ENCODE data around the gene SEMA3G. TPM values are rescaled to one million over a fixed set of nuclear protein-coding genes. Genes with fewer than 3 reads are reported as not detected.

The SEMA3G gene
- 10.8 TPM for total RNA-seq
- 10 to 100 TPM; 11.0 to 20.3 (median 16.3) TPM for polyA plus RNA-seq (ENCODE audit: insufficient read depth in 1 of 8, insufficient read length in 8 of 8, low replicate concordance in 1 of 8)
- long read RNA-seq, donor 1, result 0 reads
- long read RNA-seq, donor 2, result 0 reads
- long read RNA-seq, donor 3, partial matches to known transcripts, result 17 of 17 reads
- long read RNA-seq, donor 3, other reads (novel, unspliced or antisense), result 0 of 17 reads
- long read RNA-seq, donor 4, result 0 reads
- long read RNA-seq, donor 5, partial matches to known transcripts, result 33 of 38 reads
- long read RNA-seq, donor 5, other reads (novel, unspliced or antisense), result 5 of 38 reads
- long read RNA-seq, donor 6, result 0 reads
- long read RNA-seq, donor 7, partial matches to known transcripts, result 11 of 11 reads
- long read RNA-seq, donor 7, other reads (novel, unspliced or antisense), result 0 of 11 reads
- long read RNA-seq, donor 8, result 0 reads
- long read RNA-seq, donor 9, result 0 reads
- long read RNA-seq, donor 10, result 0 reads
- long read RNA-seq, donor 11, full-length matches to known transcripts, result 1 of 1 reads
- long read RNA-seq, donor 11, partial matches to known transcripts, result 0 of 1 reads
- long read RNA-seq, donor 11, other reads (novel, unspliced or antisense), result 0 of 1 reads

DNA sequence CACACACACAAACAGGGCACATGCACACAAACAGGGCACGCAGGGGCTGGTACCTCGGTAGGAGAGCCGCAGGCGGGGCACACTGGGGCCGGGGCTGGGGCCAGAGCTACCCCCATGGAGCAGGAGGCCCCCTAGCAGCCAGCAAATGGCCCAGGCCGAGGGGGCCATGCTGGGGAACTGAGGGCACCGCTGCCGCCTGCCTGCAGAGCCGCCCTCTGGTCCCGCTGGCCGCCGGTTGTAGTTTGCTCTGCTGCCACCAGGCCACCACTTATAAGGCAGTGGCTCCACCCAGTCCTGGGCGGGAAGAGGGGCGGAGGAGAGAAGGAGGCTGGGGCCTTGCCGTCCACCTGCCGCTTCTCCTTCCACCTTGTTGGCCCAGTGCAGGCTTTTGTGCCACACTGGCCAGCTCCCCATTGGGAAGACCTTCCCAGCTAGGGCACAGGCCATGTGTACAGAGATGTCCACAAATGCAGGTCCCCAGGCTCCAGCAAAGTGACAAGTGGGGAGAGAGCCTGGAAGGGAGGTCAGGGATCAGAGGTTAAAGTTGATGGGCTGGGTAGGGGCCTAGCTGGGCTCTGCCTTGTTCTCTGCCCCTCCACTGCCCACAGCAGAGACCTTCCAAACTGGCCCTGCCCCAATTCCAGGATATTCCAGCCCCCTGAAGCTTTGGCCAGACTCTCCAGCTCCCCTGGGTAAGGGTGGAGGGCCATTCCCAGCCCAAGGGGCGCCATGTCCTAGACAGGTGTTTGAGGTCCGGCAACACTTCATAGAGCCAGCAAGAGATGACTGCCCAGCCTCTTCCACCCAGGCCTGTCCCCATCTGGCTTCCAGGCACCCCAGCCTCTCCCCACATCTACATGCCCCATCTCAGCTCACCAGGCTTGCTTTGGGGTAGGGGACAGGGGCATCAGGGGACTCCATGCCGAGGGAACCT is at the start of gene SEMA3G:
SEMA3G (minus strand) TSS at position 244 of the 934 bp plus-strand sequence; CDS start at position 168, 76 bp downstream.
- Histone ChIP-seq H3K9me3 (replicated peaks; ENCODE audit: control insufficient read depth, low read depth, low read length) (no peaks in the 10 kb centered on the region), H3K4me3 (ENCODE audit: low read length) (peak within 1 kb of the TSS; percentile 29), H3K36me3 (ENCODE audit: control insufficient read depth, insufficient read depth, low read length) (peaks cover 5% of the 10 kb centered on the region), H3K27me3 (ENCODE audit: control insufficient read depth, insufficient read depth, low read length) (peaks cover 2% of the 10 kb centered on the region), H3K4me1 (ENCODE audit: control insufficient read depth, insufficient read depth, low read length) (peaks cover 44% of the 10 kb centered on the region), H3K27ac (ENCODE audit: low read length) (no peak within 1 kb of the TSS)
- WGBS (ENCODE audit: insufficient coverage), result 25% methylated on average over 16 of the region's 19 CpGs
- peak; percentile 58 for DNase-seq

DNA sequence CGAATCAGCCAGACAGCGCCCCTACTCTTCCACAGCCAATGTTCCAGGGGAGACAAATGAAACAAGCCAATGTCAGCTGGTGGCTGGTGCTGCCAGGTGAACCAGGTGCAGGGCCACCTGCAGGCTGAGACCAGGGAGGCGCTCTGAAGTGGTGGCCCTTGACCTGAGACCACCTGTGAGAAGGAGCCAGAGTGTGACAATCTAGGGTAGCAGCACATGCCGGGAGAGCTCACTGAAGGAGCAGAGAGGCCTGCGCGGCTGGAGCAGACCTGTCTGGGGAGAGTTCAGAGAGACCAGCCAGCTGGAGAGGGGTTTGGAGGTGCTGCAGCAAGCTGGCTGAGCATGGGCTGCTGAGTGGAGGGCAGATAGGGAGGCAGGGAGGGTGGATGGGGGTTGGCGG is 49.5 kb upstream of the SEMA3G start:
- 51% methylated on average over 7 of the region's 7 CpGs for WGBS (ENCODE audit: insufficient coverage)
- Histone ChIP-seq H3K27ac (ENCODE audit: low read length) (no peak overlapping the region), H3K9me3 (replicated peaks; ENCODE audit: control insufficient read depth, low read depth, low read length) (no peaks in the 10 kb centered on the region), H3K4me3 (ENCODE audit: low read length) (no peak overlapping the region), H3K27me3 (ENCODE audit: control insufficient read depth, insufficient read depth, low read length) (no peaks in the 10 kb centered on the region), H3K36me3 (ENCODE audit: control insufficient read depth, insufficient read depth, low read length) (peaks cover 41% of the 10 kb centered on the region), H3K4me1 (ENCODE audit: control insufficient read depth, insufficient read depth, low read length) (peaks cover 36% of the 10 kb centered on the region)
- no peak for DNase-seq

DNA sequence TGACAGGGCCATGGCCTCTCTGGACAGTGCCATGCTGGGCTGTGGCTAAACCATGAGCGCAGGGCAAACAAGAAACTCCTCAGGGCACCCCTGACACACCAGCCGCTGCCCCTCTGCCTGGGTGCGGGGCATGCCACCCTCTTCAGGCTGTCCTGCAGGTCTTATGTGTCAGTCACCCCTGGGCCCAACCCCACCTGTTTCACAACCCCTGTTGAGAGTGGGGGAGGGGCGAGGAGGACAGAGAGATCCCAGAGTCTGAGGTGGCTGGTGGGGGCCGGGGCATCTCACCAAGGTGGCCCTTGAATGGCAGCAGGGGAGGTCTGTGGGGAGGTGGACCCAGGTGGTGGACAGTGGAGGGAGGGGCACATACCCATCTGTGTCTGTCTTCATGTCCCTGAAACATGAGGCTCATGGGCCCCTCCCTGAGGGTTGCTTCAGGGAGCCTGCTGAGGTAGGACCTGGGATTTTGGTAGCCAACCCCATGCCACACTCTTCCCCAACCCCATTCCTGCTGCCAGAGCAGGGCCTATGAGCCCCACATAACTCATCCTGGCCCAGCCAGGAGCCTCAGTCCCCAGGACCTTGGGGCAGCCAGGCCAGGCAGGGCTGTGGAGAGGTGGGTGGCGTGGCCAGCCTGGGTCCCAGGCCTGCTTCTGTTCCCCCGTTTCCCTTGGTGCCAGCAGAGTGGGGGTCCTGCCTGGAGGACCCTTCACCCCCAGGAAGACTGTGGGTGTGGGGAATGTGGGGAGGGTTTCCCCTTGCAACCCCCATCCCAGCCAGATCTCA is 48.5 kb upstream of the SEMA3G start:
- H3K27me3 ChIP-seq (ENCODE audit: control insufficient read depth, insufficient read depth, low read length), result no peaks in the 10 kb centered on the region
- peaks cover 36% of the 10 kb centered on the region for H3K4me1 ChIP-seq (ENCODE audit: control insufficient read depth, insufficient read depth, low read length)
- H3K27ac ChIP-seq (ENCODE audit: low read length), result no peak overlapping the region
- H3K9me3 ChIP-seq (replicated peaks; ENCODE audit: control insufficient read depth, low read depth, low read length), result no peaks in the 10 kb centered on the region
- WGBS (ENCODE audit: insufficient coverage), result 74% methylated on average over 2 of the region's 7 CpGs
- H3K36me3 ChIP-seq (ENCODE audit: control insufficient read depth, insufficient read depth, low read length), result peaks cover 50% of the 10 kb centered on the region
- DNase-seq, result no peak
- H3K4me3 ChIP-seq (ENCODE audit: low read length), result no peak overlapping the region

DNA sequence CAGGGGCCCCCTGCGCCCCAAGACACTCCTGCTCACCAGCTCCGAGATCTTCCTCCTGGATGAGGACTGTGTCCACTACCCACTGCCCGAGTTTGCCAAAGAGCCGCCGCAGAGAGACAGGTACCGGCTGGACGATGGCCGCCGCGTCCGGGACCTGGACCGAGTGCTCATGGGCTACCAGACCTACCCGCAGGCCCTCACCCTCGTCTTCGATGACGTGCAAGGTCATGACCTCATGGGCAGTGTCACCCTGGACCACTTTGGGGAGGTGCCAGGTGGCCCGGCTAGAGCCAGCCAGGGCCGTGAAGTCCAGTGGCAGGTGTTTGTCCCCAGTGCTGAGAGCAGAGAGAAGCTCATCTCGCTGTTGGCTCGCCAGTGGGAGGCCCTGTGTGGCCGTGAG is 47.2 kb upstream of the SEMA3G start:
- 90% methylated on average over 21 of the region's 21 CpGs for WGBS (ENCODE audit: insufficient coverage)

DNA sequence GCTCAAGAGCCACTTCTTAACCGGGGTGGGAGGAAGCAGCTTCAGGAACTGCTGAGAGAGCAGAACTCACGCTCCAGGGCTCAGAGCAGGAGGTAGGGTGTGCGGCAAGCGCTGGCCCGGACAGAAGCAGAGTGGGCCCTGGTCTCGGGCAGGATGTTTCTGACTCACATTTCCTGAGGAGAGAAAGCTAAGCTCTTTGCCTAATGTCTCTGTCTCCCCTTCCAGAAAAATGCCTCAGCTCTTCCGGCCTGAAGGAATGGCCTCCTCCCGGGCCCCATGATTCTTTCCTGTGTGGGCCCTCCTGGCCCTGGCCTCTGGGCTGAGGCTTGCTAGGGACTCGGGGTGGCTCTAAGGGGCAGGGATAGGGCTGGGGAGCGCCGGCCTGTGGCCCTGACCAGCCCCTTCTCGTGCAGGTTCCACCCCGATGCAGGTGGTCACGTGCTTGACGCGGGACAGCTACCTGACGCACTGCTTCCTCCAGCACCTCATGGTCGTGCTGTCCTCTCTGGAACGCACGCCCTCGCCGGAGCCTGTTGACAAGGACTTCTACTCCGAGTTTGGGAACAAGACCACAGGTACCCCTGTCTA is 46.1 kb upstream of the SEMA3G start:
- no peaks in the 10 kb centered on the region for H3K9me3 ChIP-seq (replicated peaks; ENCODE audit: control insufficient read depth, low read depth, low read length)
- no peak overlapping the region for H3K4me3 ChIP-seq (ENCODE audit: low read length)
- H3K4me1 ChIP-seq (ENCODE audit: control insufficient read depth, insufficient read depth, low read length), result peaks cover 36% of the 10 kb centered on the region
- peak overlapping the region; percentile 72 for H3K27ac ChIP-seq (ENCODE audit: low read length)
- 84% methylated on average over 20 of the region's 23 CpGs for WGBS (ENCODE audit: insufficient coverage)
- peak; percentile 57 for DNase-seq
- H3K36me3 ChIP-seq (ENCODE audit: control insufficient read depth, insufficient read depth, low read length), result peaks cover 74% of the 10 kb centered on the region
- no peaks in the 10 kb centered on the region for H3K27me3 ChIP-seq (ENCODE audit: control insufficient read depth, insufficient read depth, low read length)

More for the DNA sequence above, 47.2 kb upstream of the SEMA3G start:
- no peak overlapping the region for H3K27ac ChIP-seq (ENCODE audit: low read length)
- no peaks in the 10 kb centered on the region for H3K9me3 ChIP-seq (replicated peaks; ENCODE audit: control insufficient read depth, low read depth, low read length)
- no peak overlapping the region for H3K4me3 ChIP-seq (ENCODE audit: low read length)
- no peak for DNase-seq
- H3K36me3 ChIP-seq (ENCODE audit: control insufficient read depth, insufficient read depth, low read length), result peaks cover 64% of the 10 kb centered on the region
- peaks cover 36% of the 10 kb centered on the region for H3K4me1 ChIP-seq (ENCODE audit: control insufficient read depth, insufficient read depth, low read length)
- H3K27me3 ChIP-seq (ENCODE audit: control insufficient read depth, insufficient read depth, low read length), result no peaks in the 10 kb centered on the region

DNA sequence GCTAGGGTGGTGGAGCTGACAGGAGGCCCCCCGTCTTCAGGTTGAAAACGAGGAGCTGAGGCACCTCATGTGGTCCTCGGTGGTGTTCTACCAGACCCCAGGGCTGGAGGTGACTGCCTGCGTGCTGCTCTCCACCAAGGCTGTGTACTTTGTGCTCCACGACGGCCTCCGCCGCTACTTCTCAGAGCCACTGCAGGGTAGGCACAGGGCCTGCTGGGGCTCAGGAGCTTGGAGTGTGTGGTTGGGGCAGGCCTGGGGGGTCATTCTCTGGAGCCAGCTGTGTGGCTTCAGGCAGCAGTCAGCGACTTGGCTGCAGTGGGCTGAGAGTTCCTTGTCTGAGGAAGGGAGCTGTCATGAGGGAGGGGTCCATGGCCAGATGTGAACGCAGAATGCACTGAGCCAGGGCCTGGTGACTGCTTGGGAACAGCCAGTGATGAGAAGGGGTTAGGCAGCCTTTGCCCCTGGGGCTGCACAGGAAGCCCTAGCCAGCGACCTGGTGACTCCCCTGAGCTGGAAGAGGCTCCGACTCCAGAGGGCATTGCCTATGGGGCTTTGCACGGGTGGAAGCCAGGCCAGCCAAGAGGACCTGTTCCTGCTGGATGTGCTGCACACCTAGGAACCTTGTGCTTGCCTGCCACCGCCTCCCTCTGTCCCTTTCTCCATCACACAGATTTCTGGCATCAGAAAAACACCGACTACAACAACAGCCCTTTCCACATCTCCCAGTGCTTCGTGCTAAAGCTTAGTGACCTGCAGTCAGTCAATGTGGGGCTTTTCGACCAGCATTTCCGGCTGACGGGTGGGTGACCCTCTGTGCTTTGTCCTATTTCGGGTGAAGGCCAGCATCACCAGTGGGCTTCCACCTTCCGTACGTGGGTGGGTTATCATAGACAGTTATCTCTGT is 45.4 kb upstream of the SEMA3G start:
- no peak for DNase-seq
- peaks cover 82% of the 10 kb centered on the region for H3K36me3 ChIP-seq (ENCODE audit: control insufficient read depth, insufficient read depth, low read length)
- peaks cover 36% of the 10 kb centered on the region for H3K4me1 ChIP-seq (ENCODE audit: control insufficient read depth, insufficient read depth, low read length)

DNA sequence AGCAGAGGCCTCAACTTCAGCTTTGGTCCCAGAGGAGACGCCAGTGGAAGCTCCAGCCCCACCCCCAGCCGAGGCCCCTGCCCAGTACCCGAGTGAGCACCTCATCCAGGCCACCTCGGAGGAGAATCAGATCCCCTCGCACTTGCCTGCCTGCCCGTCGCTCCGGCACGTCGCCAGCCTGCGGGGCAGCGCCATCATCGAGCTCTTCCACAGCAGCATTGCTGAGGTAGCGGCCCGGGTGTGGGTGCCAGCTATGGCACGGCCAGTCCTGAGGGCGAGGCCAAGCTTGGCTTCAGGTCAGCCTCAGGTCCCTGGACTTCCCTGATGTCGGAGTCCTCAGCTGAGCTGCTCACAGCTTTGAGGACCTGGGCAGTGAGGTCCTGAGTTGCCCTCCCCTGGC is 44.5 kb upstream of the SEMA3G start:
- H3K36me3 ChIP-seq (ENCODE audit: control insufficient read depth, insufficient read depth, low read length), result peaks cover 88% of the 10 kb centered on the region
- H3K9me3 ChIP-seq (replicated peaks; ENCODE audit: control insufficient read depth, low read depth, low read length), result no peaks in the 10 kb centered on the region
- H3K4me1 ChIP-seq (ENCODE audit: control insufficient read depth, insufficient read depth, low read length), result peaks cover 29% of the 10 kb centered on the region
- DNase-seq, result no peak
- H3K27me3 ChIP-seq (ENCODE audit: control insufficient read depth, insufficient read depth, low read length), result no peaks in the 10 kb centered on the region
- no peak overlapping the region for H3K27ac ChIP-seq (ENCODE audit: low read length)
- H3K4me3 ChIP-seq (ENCODE audit: low read length), result no peak overlapping the region
- 86% methylated on average over 18 of the region's 18 CpGs for WGBS (ENCODE audit: insufficient coverage)

More for the DNA sequence above, 45.4 kb upstream of the SEMA3G start:
- peak overlapping the region; percentile 72 for H3K27ac ChIP-seq (ENCODE audit: low read length)
- no peaks in the 10 kb centered on the region for H3K27me3 ChIP-seq (ENCODE audit: control insufficient read depth, insufficient read depth, low read length)
- H3K9me3 ChIP-seq (replicated peaks; ENCODE audit: control insufficient read depth, low read depth, low read length), result no peaks in the 10 kb centered on the region
- 84% methylated on average over 19 of the region's 22 CpGs for WGBS (ENCODE audit: insufficient coverage)
- no peak overlapping the region for H3K4me3 ChIP-seq (ENCODE audit: low read length)

DNA sequence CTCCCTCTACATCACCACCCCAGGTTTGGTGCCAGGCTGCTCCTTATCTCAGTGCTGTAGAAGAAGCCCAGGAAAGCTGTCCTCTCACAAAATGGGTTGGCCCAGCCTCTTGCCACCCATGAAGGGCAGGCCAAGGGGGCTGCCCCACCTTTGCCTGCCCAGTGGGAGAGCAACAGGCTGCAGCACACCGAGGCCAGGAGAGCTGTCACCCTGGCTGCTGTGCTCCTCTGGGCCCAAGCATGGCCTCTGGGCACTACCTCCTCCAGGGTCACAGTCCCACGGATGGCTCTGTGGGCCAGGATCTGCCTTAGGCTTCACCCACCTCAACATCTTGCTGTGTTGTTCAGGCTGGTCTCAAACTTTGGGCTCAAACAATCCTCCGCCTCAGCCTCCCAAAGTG is 43.8 kb upstream of the SEMA3G start:
- no peak for DNase-seq
- Histone ChIP-seq H3K4me3 (ENCODE audit: low read length) (no peak overlapping the region), H3K9me3 (replicated peaks; ENCODE audit: control insufficient read depth, low read depth, low read length) (no peaks in the 10 kb centered on the region), H3K36me3 (ENCODE audit: control insufficient read depth, insufficient read depth, low read length) (peaks cover 90% of the 10 kb centered on the region), H3K27ac (ENCODE audit: low read length) (no peak overlapping the region), H3K27me3 (ENCODE audit: control insufficient read depth, insufficient read depth, low read length) (no peaks in the 10 kb centered on the region), H3K4me1 (ENCODE audit: control insufficient read depth, insufficient read depth, low read length) (peaks cover 24% of the 10 kb centered on the region)
- WGBS (ENCODE audit: insufficient coverage), result 87% methylated on average over 2 of the region's 3 CpGs

All from muscle of leg (tissue), 16 donors.